GM12878 (cell line): ENCODE measurements around the gene ITGA11. TPM values are rescaled to one million over a fixed set of nuclear protein-coding genes. Genes with fewer than 3 reads are reported as not detected.

Experiments used
- CEBPB ChIP-seq, 2 experiments: fragments of 150-350 bp in 1 of 2; IDR thresholded peaks; 2 replicates each; pipeline ENCODE4 v1.6.1; 2012 to 2014; ENCODE audit warnings: low read depth in 2 of 2, low read length in 2 of 2, borderline replicate concordance in 1 of 2, inconsistent platforms in 1 of 2
- E2F4 ChIP-seq: IDR thresholded peaks from 2 replicates; pipeline ENCODE4 v1.6.1; 2012; ENCODE audit warnings: low read depth, low read length, improper control_type of control experiment
- ESRRA ChIP-seq: IDR thresholded peaks from 2 replicates; pipeline ENCODE4 v1.6.1; 2012; ENCODE audit warnings: mild to moderate bottlenecking, low read length, improper control_type of control experiment
- FOS ChIP-seq: IDR thresholded peaks from 3 replicates; pipeline ENCODE4 v1.6.1; 2011; ENCODE audit warnings: borderline replicate concordance; ENCODE audit not compliant: insufficient read length; ENCODE audit errors: extremely low read depth
- GATAD2B ChIP-seq: fragments of 450-650 bp; conservative IDR thresholded peaks from 2 replicates; pipeline ENCODE4 v1.6.1; 2017; ENCODE audit warnings: low read depth, mild to moderate bottlenecking, moderate library complexity
- PKNOX1 ChIP-seq: fragments of 450-650 bp; IDR thresholded peaks from 2 replicates; pipeline ENCODE4 v1.6.1; 2016; ENCODE audit warnings: mild to moderate bottlenecking
- RELB ChIP-seq: fragments of 450-650 bp; IDR thresholded peaks from 2 replicates; pipeline ENCODE4 v1.6.1; 2017; ENCODE audit warnings: low read depth, mild to moderate bottlenecking, moderate library complexity
- SMAD1 ChIP-seq: fragments of 450-650 bp; IDR thresholded peaks from 2 replicates; pipeline ENCODE4 v1.6.1; 2018; ENCODE audit warnings: mild to moderate bottlenecking, low read depth; ENCODE audit not compliant: partially characterized antibody
- SREBF2 ChIP-seq: IDR thresholded peaks from 2 replicates; pipeline ENCODE4 v1.6.1; 2012; ENCODE audit warnings: mild to moderate bottlenecking, low read length
- YBX1 ChIP-seq: fragments of 450-650 bp; IDR thresholded peaks from 2 replicates; pipeline ENCODE4 v1.6.1; 2016; ENCODE audit warnings: antibody characterized with exemption
- ZBTB4 ChIP-seq: fragments of 450-650 bp; formaldehyde crosslinking; IDR thresholded peaks from 2 replicates; pipeline ENCODE4 v1.4.0; 2022; ENCODE audit warnings: mild to moderate bottlenecking, moderate library complexity
- polyA plus RNA-seq, 11 experiments: library from polyadenylated mRNA; depleted of rRNA in 4 of 11; unstranded in 6 of 11; stranded (reverse) in 5 of 11; fragments of >200 nt; fragmentation: Nextera tagmentation in 4 of 11; fragmentation: Illumina TruSeq in 1 of 11; extraction: Ambion mirVana in 4 of 11; extraction: Trizol in 1 of 11; gene quantifications; 1 replicate in 1 of 11; 2 replicates in 10 of 11; pipeline versions ENCODE4 v1.2.1 to v1.2.3, GENCODE V29; 2011 to 2016; ENCODE audit warnings: inconsistent platforms in 2 of 11, missing spikeins in 2 of 11, low read depth in 1 of 11
- total RNA-seq, 4 experiments: library from RNA; depleted of rRNA in 3 of 4; stranded (reverse); fragments of >200 nt in 3 of 4; fragmentation: Illumina TruSeq in 1 of 4; extraction: Trizol in 1 of 4; gene quantifications; 2 replicates each; pipeline versions ENCODE4 v1.2.1 to v1.2.3, GENCODE V29; 2013 to 2021

Gene ITGA11
- total and polyA plus RNA-seq, 10 of the 15 experiments (the other 5 are each of a cell fraction or from before 2014, with no cell fraction given) = under 0.01 to 0.36 (median 0.13) TPM; not detected in 1

- TF ChIP-seq ZBTB4 = no peak
- no peak for TF ChIP-seq ESRRA
- TF ChIP-seq E2F4 = no peak
- TF ChIP-seq GATAD2B = no peak
- TF ChIP-seq FOS = no peak
- no peak for TF ChIP-seq SREBF2
- TF ChIP-seq CEBPB (IDR thresholded peaks at IDR 0.05; ENCODE audit: borderline replicate concordance in 1 of 2, low read depth in 2 of 2, low read length in 2 of 2) = no peak
- TF ChIP-seq RELB = no peak
- TF ChIP-seq SMAD1 = no peak
- no peak for TF ChIP-seq PKNOX1
- TF ChIP-seq YBX1 = no peak
These were observed 160.0 kb downstream of the ITGA11 start (continued) for GRCh38 chr15:68271854-68272471.
